GM10266 (cell line): ENCODE data around the gene OPRL1.
"Not testable (repeated sequence)": the region's sequence is repeated elsewhere in the genome, so short reads cannot be mapped to it uniquely, and the experiment has no call there.

Source experiments
- DNase-seq: peaks from one replicate; pipeline ENCODE4 v3.0.0; 2012; ENCODE audit errors: extremely low spot score
- CTCF ChIP-seq: IDR thresholded peaks from 2 replicates; pipeline ENCODE4 v1.5.1; 2012; ENCODE audit warnings: mild to moderate bottlenecking, low read depth; ENCODE audit not compliant: control insufficient read depth, insufficient read depth; ENCODE audit errors: missing control alignments

The OPRL1 gene

DNA sequence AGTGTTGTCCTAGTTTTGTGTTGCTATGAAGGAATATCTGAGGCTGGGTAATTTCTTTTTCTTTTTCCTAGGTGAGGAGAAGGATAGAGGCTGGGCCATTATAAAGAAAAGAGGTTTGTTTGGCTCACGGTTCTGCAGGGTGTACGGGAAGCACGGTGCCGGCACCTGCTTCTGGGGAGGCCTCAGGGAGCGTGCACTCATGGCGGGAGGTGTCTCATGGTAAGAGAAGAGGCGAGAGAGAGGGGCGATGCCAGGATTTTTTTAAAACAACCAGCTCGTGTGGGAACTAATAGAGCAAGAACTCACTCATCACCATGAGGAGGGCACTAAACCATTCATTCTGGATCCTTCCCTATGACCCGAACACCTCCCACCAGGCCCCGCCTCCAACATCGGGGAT is 41.7 kb downstream of the OPRL1 start:
- no peak for DNase-seq
- no peak for TF ChIP-seq CTCF

GRCh38 chr20:64122927-64123326 is 43.0 kb downstream of the OPRL1 start:
- DNase-seq, result not testable (repeated sequence)

GRCh38 chr20:64123517-64123916 is 43.6 kb downstream of the OPRL1 start:
- not testable (repeated sequence) for DNase-seq

- DNase-seq, result no peak
- TF ChIP-seq CTCF, result no peak
These were observed 49.4 kb downstream of the OPRL1 start for GRCh38 chr20:64129146-64129782.

DNA sequence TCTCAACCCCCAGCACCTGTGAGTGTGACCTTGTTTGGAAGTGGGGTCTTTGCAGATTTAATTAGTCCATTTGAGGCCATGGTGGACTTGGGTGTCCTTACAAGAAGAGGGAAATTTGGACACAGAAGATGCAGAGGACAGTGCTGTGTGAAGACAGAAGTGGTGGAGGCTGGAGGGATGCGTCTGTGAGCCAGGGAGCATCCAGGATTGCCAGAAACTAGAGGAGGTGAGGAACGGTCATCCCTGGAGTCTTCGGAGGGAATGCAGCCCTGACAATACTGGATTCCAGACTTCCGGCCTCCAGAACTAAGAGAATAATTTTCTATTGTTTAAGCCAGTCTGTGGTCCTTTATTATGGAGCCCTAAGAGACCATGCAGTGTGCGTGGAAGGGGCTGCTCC is 50.4 kb downstream of the OPRL1 start:
- no peak for TF ChIP-seq CTCF
- DNase-seq, result no peak

DNA sequence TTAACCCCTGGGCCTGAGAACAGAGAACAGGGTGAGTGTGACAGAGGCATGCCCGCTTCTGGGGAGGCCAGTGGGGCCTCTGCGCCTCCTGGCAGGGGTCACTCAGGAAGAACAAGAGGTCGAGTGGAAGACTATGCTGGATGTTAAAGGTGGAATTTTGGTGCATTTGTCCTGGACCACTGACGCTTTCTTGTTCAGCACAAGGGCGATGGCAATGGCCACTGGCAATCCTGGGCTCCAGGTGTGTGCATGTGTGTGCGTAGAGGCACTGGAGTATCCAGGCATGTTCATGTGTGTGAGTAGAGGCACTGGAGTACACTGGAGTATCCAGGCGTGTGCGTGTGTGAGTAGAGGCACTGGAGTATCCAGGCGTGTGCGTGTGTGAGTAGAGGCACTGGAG is 51.0 kb downstream of the OPRL1 start:
- DNase-seq, result no peak
- no peak for TF ChIP-seq CTCF

DNA sequence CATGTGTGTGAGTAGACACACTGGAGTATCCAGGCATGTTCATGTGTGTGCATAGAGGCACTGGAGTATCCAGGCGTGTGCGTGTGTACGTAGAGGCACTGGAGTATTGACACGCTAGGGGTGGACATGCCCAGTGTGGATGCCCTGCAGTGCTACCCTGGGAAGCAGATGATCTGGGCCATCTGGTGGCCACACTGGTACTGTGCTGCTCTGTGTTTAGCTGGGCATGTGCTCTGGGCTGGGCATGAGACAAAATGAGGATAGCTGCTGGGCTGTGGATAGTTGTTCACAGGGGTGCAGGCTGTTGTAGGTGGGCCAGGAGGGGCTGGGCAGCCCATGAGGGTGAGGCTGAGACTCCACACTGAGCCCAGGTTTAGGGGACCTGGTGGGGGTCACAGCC is 51.5 kb downstream of the OPRL1 start:
- no peak for TF ChIP-seq CTCF
- no peak for DNase-seq

DNA sequence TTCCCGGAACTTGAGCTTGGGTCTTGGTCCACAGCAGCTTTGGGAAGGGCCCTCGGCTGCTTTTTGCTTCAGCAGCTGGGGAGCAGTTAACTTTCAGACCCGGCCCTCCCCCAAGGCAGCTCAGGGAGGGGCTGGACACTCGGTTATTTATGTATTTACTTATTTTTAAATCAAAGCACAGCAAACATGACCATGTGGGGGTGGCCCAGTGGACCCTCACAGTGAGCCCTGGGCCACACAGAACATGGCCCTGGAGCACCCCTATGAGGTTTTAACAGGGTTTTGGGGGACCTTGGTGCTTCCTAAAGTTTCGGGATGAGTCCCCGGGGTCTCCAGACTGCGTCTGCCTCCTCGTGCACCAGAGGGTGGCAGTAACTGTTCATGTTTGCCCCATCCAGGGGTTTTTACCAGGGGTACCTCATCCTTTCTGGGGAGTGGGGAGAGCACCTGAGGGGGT is 54.1 kb downstream of the OPRL1 start:
- no peak for TF ChIP-seq CTCF
- DNase-seq, result no peak

- DNase-seq, result not testable (repeated sequence)
These were observed 54.9 kb downstream of the OPRL1 start for GRCh38 chr20:64134744-64135143.
